Muscle layer of colon (tissue), 2 donors: ENCODE data around the gene SIGLEC15.
"Not testable (repeated sequence)": the region's sequence is repeated elsewhere in the genome, so short reads cannot be mapped to it uniquely, and the experiment has no call there.

Experiments used
- H3K27ac ChIP-seq: one replicate; pipeline ENCODE4 v1.7.0; 2013; ENCODE audit warnings: low read depth, mild to moderate bottlenecking, low read length, moderate library complexity
- H3K27me3 ChIP-seq, 2 donors: one replicate each; pipeline ENCODE4 v1.7.0; 2013; ENCODE audit warnings: low read length in 2 of 2, mild to moderate bottlenecking in 2 of 2; ENCODE audit not compliant: insufficient read depth in 2 of 2, control insufficient read depth in 1 of 2
- H3K36me3 ChIP-seq: one replicate; pipeline ENCODE4 v1.7.0; 2013; ENCODE audit warnings: mild to moderate bottlenecking, low read length; ENCODE audit not compliant: insufficient read depth
- H3K4me1 ChIP-seq: one replicate; pipeline ENCODE4 v1.7.0; 2013; ENCODE audit warnings: mild to moderate bottlenecking, low read length; ENCODE audit not compliant: insufficient read depth
- H3K4me3 ChIP-seq, 2 donors: one replicate each; pipeline ENCODE4 v1.7.0; 2013; ENCODE audit warnings: low read length in 2 of 2, low read depth in 1 of 2, mild to moderate bottlenecking in 1 of 2, moderate library complexity in 1 of 2
- H3K9ac ChIP-seq: one replicate; pipeline ENCODE4 v1.7.0; 2013; ENCODE audit warnings: low read length
- H3K9me3 ChIP-seq: one replicate; pipeline ENCODE4 v1.7.0; 2013; ENCODE audit warnings: mild to moderate bottlenecking, low read length
- donor health status: abdominal sarcoma.
- donor health status: Adenocarcinoma of cecum.

SIGLEC15 gene

DNA sequence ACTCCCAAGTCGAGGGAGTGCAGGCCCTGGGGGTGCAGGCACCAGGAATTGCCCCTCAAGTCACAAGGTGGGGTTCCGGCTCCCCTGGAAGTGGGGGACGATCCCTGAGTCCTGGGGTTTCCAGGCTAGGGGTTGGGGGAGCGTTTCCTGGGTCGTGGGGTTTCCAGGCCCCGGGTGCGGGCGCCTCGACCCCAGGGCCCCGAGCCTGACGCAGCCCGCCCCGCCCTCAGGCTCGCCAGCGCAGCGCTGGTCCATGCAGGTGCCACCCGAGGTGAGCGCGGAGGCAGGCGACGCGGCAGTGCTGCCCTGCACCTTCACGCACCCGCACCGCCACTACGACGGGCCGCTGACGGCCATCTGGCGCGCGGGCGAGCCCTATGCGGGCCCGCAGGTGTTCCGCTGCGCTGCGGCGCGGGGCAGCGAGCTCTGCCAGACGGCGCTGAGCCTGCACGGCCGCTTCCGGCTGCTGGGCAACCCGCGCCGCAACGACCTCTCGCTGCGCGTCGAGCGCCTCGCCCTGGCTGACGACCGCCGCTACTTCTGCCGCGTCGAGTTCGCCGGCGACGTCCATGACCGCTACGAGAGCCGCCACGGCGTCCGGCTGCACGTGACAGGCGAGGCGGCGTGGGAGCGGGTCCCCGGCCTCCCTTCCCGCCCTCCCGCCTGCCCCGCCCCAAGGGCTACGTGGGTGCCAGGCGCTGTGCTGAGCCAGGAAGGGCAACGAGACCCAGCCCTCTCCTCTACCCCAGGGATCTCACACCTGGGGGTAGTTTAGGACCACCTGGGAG, 12.0 kb downstream of the SIGLEC15 start:
- Histone ChIP-seq H3K4me3 (peak overlapping the region in 1 of 2 donors; percentile 2), H3K27me3 (peaks cover 15 to 51% of the 10 kb centered on the region in 2 donors), H3K9ac (no peak overlapping the region), H3K4me1 (no peaks in the 10 kb centered on the region), H3K9me3 (no peaks in the 10 kb centered on the region), H3K36me3 (no peaks in the 10 kb centered on the region), H3K27ac (no peak overlapping the region)

- H3K27ac ChIP-seq: no peak overlapping the region
- H3K36me3 ChIP-seq: no peaks in the 10 kb centered on the region
- no peaks in the 10 kb centered on the region for H3K4me1 ChIP-seq
- H3K27me3 ChIP-seq: peaks cover 15 to 51% of the 10 kb centered on the region in 2 donors
- peak overlapping the region in 1 of 2 donors; percentile 9 for H3K4me3 ChIP-seq
- no peak overlapping the region for H3K9ac ChIP-seq
- no peaks in the 10 kb centered on the region for H3K9me3 ChIP-seq
These were observed 13.0 kb downstream of the SIGLEC15 start for GRCh38 chr18:45838302-45839070.

GRCh38 chr18:45839414-45840395, 14.2 kb downstream of the SIGLEC15 start:
- no peaks in the 10 kb centered on the region for H3K4me1 ChIP-seq
- peaks cover 15 to 51% of the 10 kb centered on the region in 2 donors for H3K27me3 ChIP-seq
- no peak overlapping the region for H3K4me3 ChIP-seq
- H3K36me3 ChIP-seq: no peaks in the 10 kb centered on the region
- H3K9me3 ChIP-seq: no peaks in the 10 kb centered on the region
- no peak overlapping the region for H3K9ac ChIP-seq
- no peak overlapping the region for H3K27ac ChIP-seq

DNA sequence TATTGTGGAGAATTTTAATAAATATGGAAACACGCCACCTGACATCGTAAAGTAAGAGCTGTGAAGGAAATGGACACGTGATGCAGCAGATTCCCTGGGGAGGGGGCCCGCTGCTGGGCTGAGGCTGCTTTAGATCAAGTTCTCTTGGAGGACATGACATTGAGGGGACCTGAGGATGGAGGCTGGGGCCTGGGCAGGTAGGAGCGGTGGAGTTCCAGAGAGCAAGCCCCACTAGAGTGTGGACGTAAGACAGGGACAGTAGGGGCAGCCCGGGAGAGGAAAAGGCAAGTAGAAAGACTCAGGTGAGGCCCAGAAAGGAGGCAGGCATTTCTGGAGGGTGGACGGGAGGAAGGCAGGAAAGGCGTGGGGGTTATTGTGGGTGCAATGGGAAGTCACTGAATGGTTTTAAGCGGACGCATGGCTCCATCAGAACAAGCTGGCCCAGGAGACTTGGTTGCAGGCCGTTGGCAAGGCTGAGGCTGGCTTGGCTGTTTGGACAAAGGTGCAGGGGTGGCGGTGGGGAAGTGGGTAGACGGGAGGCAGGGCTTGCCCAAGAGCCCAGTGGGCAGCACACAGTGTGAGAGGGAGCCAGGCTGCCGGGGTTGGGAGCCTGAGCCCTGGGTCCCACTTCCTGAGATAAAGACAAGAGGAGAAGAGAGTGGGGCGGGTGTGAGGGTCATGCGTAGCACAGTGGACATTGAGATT, 15.7 kb downstream of the SIGLEC15 start:
- no peaks in the 10 kb centered on the region for H3K9me3 ChIP-seq
- H3K4me3 ChIP-seq: no peak overlapping the region
- H3K27me3 ChIP-seq: peaks cover 15 to 43% of the 10 kb centered on the region in 2 donors
- H3K4me1 ChIP-seq: no peaks in the 10 kb centered on the region
- no peak overlapping the region for H3K27ac ChIP-seq
- no peaks in the 10 kb centered on the region for H3K36me3 ChIP-seq
- H3K9ac ChIP-seq: no peak overlapping the region

GRCh38 chr18:45841765-45842442, 16.4 kb downstream of the SIGLEC15 start:
- H3K9me3 ChIP-seq: no peaks in the 10 kb centered on the region
- no peaks in the 10 kb centered on the region for H3K36me3 ChIP-seq
- H3K9ac ChIP-seq: no peak overlapping the region
- no peaks in the 10 kb centered on the region for H3K4me1 ChIP-seq
- H3K27ac ChIP-seq: no peak overlapping the region
- H3K4me3 ChIP-seq: no peak overlapping the region
- H3K27me3 ChIP-seq: peaks cover 11 to 37% of the 10 kb centered on the region in 2 donors

DNA sequence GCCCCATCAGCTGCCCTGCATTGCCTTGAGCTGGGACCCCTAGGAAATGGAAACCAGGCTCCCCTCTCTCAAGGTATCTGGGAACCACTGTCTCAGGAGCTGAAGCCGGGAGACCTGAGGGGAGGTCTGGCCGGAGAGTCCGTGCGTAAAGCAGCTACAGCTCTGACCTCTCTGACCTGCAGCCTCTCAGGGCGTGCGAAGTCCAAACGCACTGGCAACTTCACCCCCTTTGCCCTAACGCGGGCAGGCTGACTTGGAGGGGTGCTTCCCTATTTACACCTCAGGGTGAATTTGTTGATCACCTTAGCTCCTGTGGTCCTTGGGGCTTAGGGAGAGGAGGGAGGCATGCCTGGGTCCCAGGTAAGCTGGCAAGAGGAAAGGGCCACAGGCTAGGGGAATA, 17.5 kb downstream of the SIGLEC15 start:
- no peaks in the 10 kb centered on the region for H3K9me3 ChIP-seq

DNA sequence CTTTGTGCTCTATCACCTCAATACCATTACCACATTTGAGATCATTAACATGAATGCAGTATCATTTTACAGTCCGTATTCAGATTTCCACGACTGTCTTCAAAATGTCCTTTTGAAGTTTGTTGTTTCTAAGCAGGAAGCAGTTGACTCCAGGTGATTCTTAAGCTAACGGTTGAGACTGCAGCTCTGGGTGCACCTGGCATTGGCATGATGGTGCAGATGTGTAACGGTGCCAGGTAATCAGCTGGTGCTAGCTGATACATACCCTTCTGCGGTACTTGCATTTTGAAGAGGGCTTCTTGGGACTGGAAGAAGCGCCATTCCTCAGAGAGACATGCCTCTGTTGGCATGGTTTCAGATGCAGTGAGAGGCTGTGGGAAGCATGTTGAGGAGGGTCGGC, 19.5 kb downstream of the SIGLEC15 start:
- peaks cover 10% of the 10 kb centered on the region for H3K36me3 ChIP-seq
- peaks cover 0 to 6% of the 10 kb centered on the region in 2 donors for H3K27me3 ChIP-seq
- no peak overlapping the region for H3K9ac ChIP-seq
- H3K4me1 ChIP-seq: no peaks in the 10 kb centered on the region
- no peak overlapping the region for H3K27ac ChIP-seq
- no peaks in the 10 kb centered on the region for H3K9me3 ChIP-seq
- no peak overlapping the region for H3K4me3 ChIP-seq

More for the DNA sequence above, 17.5 kb downstream of the SIGLEC15 start:
- Histone ChIP-seq H3K27me3 (peaks cover 9 to 25% of the 10 kb centered on the region in 2 donors), H3K27ac (no peak overlapping the region), H3K9ac (no peak overlapping the region), H3K4me1 (no peaks in the 10 kb centered on the region), H3K4me3 (no peak overlapping the region), H3K36me3 (no peaks in the 10 kb centered on the region)

GRCh38 chr18:45845410-45845809, 19.9 kb downstream of the SIGLEC15 start:
- Histone ChIP-seq H3K9ac (no peak overlapping the region), H3K27me3 (peaks cover 0 to 1% of the 10 kb centered on the region in 2 donors), H3K4me1 (no peaks in the 10 kb centered on the region), H3K36me3 (peaks cover 12% of the 10 kb centered on the region), H3K4me3 (no peak overlapping the region), H3K27ac (no peak overlapping the region), H3K9me3 (no peaks in the 10 kb centered on the region)

GRCh38 chr18:45847119-45847518, 21.6 kb downstream of the SIGLEC15 start:
- no peak overlapping the region for H3K4me3 ChIP-seq
- peaks cover 20% of the 10 kb centered on the region for H3K36me3 ChIP-seq

GRCh38 chr18:45848643-45849042, 23.2 kb downstream of the SIGLEC15 start:
- not testable (repeated sequence) for H3K9me3 ChIP-seq, H3K4me3 ChIP-seq, H3K9ac ChIP-seq, H3K27ac ChIP-seq, H3K27me3 ChIP-seq, H3K4me1 ChIP-seq
- H3K36me3 ChIP-seq: peaks cover 32% of the 10 kb centered on the region

More at GRCh38 chr18:45847119-45847518, 21.6 kb downstream of the SIGLEC15 start:
- no peak overlapping the region for H3K9ac ChIP-seq
- H3K27me3 ChIP-seq: no peaks in the 10 kb centered on the region
- no peak overlapping the region for H3K27ac ChIP-seq
- H3K9me3 ChIP-seq: no peaks in the 10 kb centered on the region
- H3K4me1 ChIP-seq: no peaks in the 10 kb centered on the region
